Endothelial cell of umbilical vein (primary cell): ENCODE measurements around the gene SFMBT1. TPM values are rescaled to one million over a fixed set of nuclear protein-coding genes. Genes with fewer than 3 reads are reported as not detected.

Source experiments
- BruUV-seq: library from RNA; stranded (reverse); fragments of 400-500 nt; replicated peaks from 2 replicates; lab custom pipeline; 2021; lab: Mats Ljungman, UMichigan
- CTCF ChIA-PET: fragments of 300-600, 350-600 bp; sonication (Branson Sonifier 250); formaldehyde crosslinking; loops from one replicate; lab custom pipeline; 2021; ENCODE audit warnings: antibody characterized with exemption, inconsistent platforms; lab: Charles Lee
- POLR2A ChIA-PET: fragments of 300-600, 350-600 bp; sonication (Branson Sonifier 250); formaldehyde crosslinking; loops from one replicate; lab custom pipeline; 2021; ENCODE audit warnings: antibody characterized with exemption, inconsistent platforms; lab: Charles Lee
- DNase-seq: peaks from one replicate; pipeline ENCODE4 v3.0.0-alpha.2; 2011; ENCODE audit warnings: low read depth, low spot score
- FAIRE-seq: peaks from 2 replicates; lab custom pipeline; 2011; peaks lifted over from hg19 to GRCh38; lab: Jason Lieb, UNC
- H2AFZ ChIP-seq: 2 replicates; pipeline ENCODE4 v1.6.0; 2012; ENCODE audit warnings: low read depth, low read length, control low read depth, inconsistent platforms
- H3K27ac ChIP-seq: 2 replicates; pipeline ENCODE4 v1.5.1; 2011; ENCODE audit warnings: low read depth, mild to moderate bottlenecking, control low read depth, low read length, moderate library complexity; ENCODE audit not compliant: insufficient read depth
- H3K27me3 ChIP-seq, 2 experiments: 2 replicates each; pipeline versions ENCODE4 v1.6.0 to v1.6.1; 2011; ENCODE audit warnings: low read length in 2 of 2, mixed read lengths in 1 of 2; ENCODE audit not compliant: control insufficient read depth in 2 of 2, insufficient read depth in 2 of 2
- H3K36me3 ChIP-seq, 2 experiments: 2 replicates in 1 of 2; 3 replicates in 1 of 2; pipeline ENCODE4 v1.5.1; 2011; ENCODE audit warnings: low read length in 2 of 2, mild to moderate bottlenecking in 1 of 2, moderate library complexity in 1 of 2; ENCODE audit not compliant: control insufficient read depth in 2 of 2, insufficient read depth in 2 of 2; ENCODE audit errors: extremely low read depth in 1 of 2
- H3K4me1 ChIP-seq: 3 replicates; pipeline ENCODE4 v1.5.1; 2011; ENCODE audit warnings: mild to moderate bottlenecking, low read length; ENCODE audit not compliant: control insufficient read depth, insufficient read depth; ENCODE audit errors: extremely low read depth
- H3K4me2 ChIP-seq: 2 replicates; pipeline ENCODE4 v1.6.1; 2011; ENCODE audit warnings: low read length, control low read depth, mixed read lengths; ENCODE audit not compliant: insufficient read depth
- H3K4me3 ChIP-seq, 3 experiments: fragments of 200-600 bp in 1 of 3; sonication (generic), shearing (Covaris generic) in 1 of 3; replicated peaks in 1 of 3; 2 replicates each; pipeline ENCODE4 v1.5.1; 2011 to 2016; ENCODE audit warnings: control low read depth in 3 of 3, low read length in 3 of 3, mild to moderate bottlenecking in 2 of 3, inconsistent platforms in 1 of 3, low read depth in 1 of 3, moderate library complexity in 1 of 3; ENCODE audit not compliant: insufficient read depth in 1 of 3
- H3K79me2 ChIP-seq: 2 replicates; pipeline ENCODE4 v1.6.0; 2012; ENCODE audit warnings: low read length, inconsistent platforms; ENCODE audit not compliant: control insufficient read depth, insufficient read depth
- H3K9ac ChIP-seq: replicated peaks from 2 replicates; pipeline ENCODE3; 2011; ENCODE audit warnings: low read length, control low read depth; ENCODE audit not compliant: insufficient read depth; ENCODE audit errors: extremely low read depth
- H3K9me1 ChIP-seq: replicated peaks from 3 replicates; pipeline ENCODE4 v1.6.0; 2011; ENCODE audit warnings: mild to moderate bottlenecking, low read length; ENCODE audit not compliant: control insufficient read depth, insufficient read depth; ENCODE audit errors: extremely low read depth
- H3K9me3 ChIP-seq: replicated peaks from 2 replicates; pipeline ENCODE4 v1.5.1; 2012; ENCODE audit warnings: low read length, inconsistent platforms; ENCODE audit not compliant: control insufficient read depth, insufficient read depth
- H4K20me1 ChIP-seq: replicated peaks from 2 replicates; pipeline ENCODE3; 2011; ENCODE audit warnings: mild to moderate bottlenecking, low read length; ENCODE audit not compliant: control insufficient read depth, insufficient read depth; ENCODE audit errors: extremely low read depth
- GATA2 ChIP-seq: IDR thresholded peaks from 2 replicates; pipeline ENCODE4 v1.7.0; 2011; ENCODE audit warnings: low read depth, mild to moderate bottlenecking, moderate library complexity, mixed read lengths, low read length; ENCODE audit not compliant: insufficient read length, insufficient read depth
- JUN ChIP-seq: IDR thresholded peaks from 2 replicates; pipeline ENCODE4 v1.6.1; 2011; ENCODE audit warnings: borderline replicate concordance, low read depth; ENCODE audit not compliant: insufficient read length, insufficient read depth
- MAX ChIP-seq: IDR thresholded peaks from 2 replicates; pipeline ENCODE4 v1.6.1; 2011; ENCODE audit not compliant: insufficient read depth, insufficient read length
- MYC ChIP-seq: IDR thresholded peaks from one replicate; pipeline ENCODE4 v1.6.1; 2011; ENCODE audit warnings: mild to moderate bottlenecking, low read depth, low read length
- POLR2A ChIP-seq: IDR thresholded peaks from 2 replicates; pipeline ENCODE4 v1.6.1; 2012; ENCODE audit warnings: low read depth, mild to moderate bottlenecking, control low read depth, low read length
- dilution Hi-C: fragments of 300-500 bp; cut with MboI; formaldehyde crosslinking; loops from one replicate; pipeline ENCODE4 v1.15.0; 2019; ENCODE audit warnings: low sequenced_read_pairs; ENCODE audit not compliant: extremely low pct_ligation_motif_present
- intact Hi-C: fragments of 100-400 bp; cut with micrococcal nuclease; formaldehyde crosslinking; loops from one replicate; pipeline ENCODE4 v1.10.0; 2022
- polyA plus RNA-seq, 4 experiments: library from polyadenylated mRNA; depleted of rRNA in 3 of 4; stranded (reverse) in 3 of 4; unstranded in 1 of 4; fragments of >200 nt; gene quantifications; 2 replicates each; pipeline versions ENCODE4 v1.2.1 to v1.2.3, GENCODE V29; 2011 to 2012; ENCODE audit warnings: missing spikeins in 1 of 4
- total RNA-seq: library from RNA; stranded (reverse); gene quantifications from 2 replicates; pipeline ENCODE4 v1.2.3, GENCODE V29; 2021

Gene SFMBT1
- total and polyA plus RNA-seq, 2 donors (not counting 3 experiments of a cell fraction or from before 2014, with no cell fraction given), result 1.8 to 6.0 TPM

DNA sequence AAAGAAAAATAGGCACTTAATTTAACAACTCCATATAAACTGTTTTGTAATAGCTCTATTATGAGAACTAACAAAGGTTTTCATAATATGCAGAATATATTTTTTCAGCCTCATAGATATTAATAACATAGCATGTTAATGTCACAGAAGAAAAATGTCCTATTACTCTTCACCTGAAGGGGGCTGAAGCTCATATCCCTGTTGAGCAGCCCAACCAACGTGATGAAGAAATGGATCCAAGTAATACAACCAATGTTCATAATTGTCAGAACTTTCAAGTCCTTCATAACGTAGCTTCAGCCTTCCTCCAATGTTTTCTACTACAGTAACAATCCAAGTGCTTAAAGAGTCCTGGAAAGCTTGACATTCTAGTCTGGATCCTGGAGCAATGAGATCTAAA, 114.0 kb downstream of the SFMBT1 start:
- Histone ChIP-seq H3K36me3 (no peaks in the 10 kb centered on the region), H3K27ac (no peak overlapping the region), H3K9me1 (no peaks in the 10 kb centered on the region), H3K9ac (no peak overlapping the region), H3K4me2 (no peak overlapping the region), H3K9me3 (no peaks in the 10 kb centered on the region), H3K4me1 (no peaks in the 10 kb centered on the region), H3K79me2 (no peaks in the 10 kb centered on the region), H2AFZ (no peak overlapping the region), H4K20me1 (no peaks in the 10 kb centered on the region), H3K4me3 (no peak overlapping the region), H3K27me3 (no peaks in the 10 kb centered on the region)
- BruUV-seq, result no TSS peak
- POLR2A ChIA-PET, result no interaction called here
- CTCF ChIA-PET, result interaction anchor here (0.6 to 2.1 kb wide), 9 partner anchors 10 to 224 kb away, joined by 3 to 9 read pairs (median 3); partner anchors contain the start of gene STIMATE
- dilution Hi-C loops (no loop called here), intact Hi-C loops (no loop called here)
- TF ChIP-seq GATA2, result no peak
- DNase-seq (no peak), FAIRE-seq (no peak)

- dilution Hi-C loops (no loop called here), intact Hi-C loops (no loop called here)
- H3K4me2 ChIP-seq, result no peak overlapping the region
- no peaks in the 10 kb centered on the region for H3K36me3 ChIP-seq
- ChIA-PET CTCF (interaction anchor here (0.6 to 2.1 kb wide), 8 partner anchors 10 to 189 kb away, joined by 3 to 9 read pairs (median 3); partner anchors contain the start of gene STIMATE), POLR2A (no interaction called here)
- H3K4me3 ChIP-seq, result no peak overlapping the region
- H4K20me1 ChIP-seq, result no peaks in the 10 kb centered on the region
- H3K9ac ChIP-seq, result no peak overlapping the region
- no peak overlapping the region for H2AFZ ChIP-seq
- H3K4me1 ChIP-seq, result no peaks in the 10 kb centered on the region
- FAIRE-seq, result no peak
- DNase-seq, result no peak
- TF ChIP-seq MYC (no peak), POLR2A (no peak), JUN (no peak), MAX (no peak)
- no peaks in the 10 kb centered on the region for H3K79me2 ChIP-seq
- no peaks in the 10 kb centered on the region for H3K9me3 ChIP-seq
- BruUV-seq, result no TSS peak
- H3K27ac ChIP-seq, result no peak overlapping the region
- H3K9me1 ChIP-seq, result no peaks in the 10 kb centered on the region
- no peaks in the 10 kb centered on the region for H3K27me3 ChIP-seq
Measured at GRCh38 chr3:52931328-52931727, 114.5 kb downstream of the SFMBT1 start.
